NCI-H82 treated with DMSO at 0.1 percent for 48 hours (cell line): ENCODE results near the gene SPG21.
"Not testable (repeated sequence)": the region's sequence is repeated elsewhere in the genome, so short reads cannot be mapped to it uniquely, and the experiment has no call there.

Experiments used
- DNase-seq: peaks from one replicate; lab custom pipeline; 2025; ENCODE audit not compliant: unreplicated experiment; lab: John Stamatoyannopoulos, UW

The SPG21 gene, protein sequence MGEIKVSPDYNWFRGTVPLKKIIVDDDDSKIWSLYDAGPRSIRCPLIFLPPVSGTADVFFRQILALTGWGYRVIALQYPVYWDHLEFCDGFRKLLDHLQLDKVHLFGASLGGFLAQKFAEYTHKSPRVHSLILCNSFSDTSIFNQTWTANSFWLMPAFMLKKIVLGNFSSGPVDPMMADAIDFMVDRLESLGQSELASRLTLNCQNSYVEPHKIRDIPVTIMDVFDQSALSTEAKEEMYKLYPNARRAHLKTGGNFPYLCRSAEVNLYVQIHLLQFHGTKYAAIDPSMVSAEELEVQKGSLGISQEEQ

DNA sequence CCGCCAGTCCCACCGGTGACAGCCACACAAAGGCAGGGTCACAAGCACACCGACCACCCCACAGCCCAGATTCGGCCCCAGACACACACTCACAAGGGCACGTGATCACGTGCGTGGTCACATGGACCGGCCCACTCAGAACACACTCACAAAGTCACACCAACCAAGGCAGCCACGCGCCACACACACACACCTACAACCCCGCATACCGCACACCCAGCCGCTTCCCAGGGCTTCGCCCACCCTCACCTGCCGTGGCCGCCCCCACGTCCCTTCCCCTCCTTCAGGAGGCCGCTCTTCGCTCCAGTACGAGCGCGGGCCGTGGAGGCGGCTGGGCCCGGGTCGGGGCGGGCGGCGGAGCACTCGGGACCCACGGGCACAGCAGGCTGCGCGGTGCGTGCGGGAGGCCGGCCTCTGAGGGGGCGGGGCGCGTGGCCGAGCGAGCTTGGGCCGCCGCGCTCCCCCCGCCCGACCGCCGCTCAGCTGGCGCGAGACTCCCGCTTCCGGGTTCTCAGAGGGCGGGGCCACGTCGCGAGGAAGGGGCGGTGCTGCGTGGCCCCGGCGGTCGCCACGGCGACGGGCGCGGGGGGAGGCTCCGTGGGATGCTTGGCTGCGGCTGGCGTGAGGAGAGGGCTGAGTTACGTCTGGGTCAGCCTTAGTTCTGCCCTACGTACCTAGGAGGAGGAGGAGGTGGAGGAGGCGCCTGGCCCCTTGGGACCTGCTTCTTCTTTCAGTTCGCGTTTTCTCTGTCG, at the start of gene SPG21:
TSS of gene SPG21 (minus strand) at position 499 of the 752 bp plus-strand sequence. CDS start 6,345 bp downstream, outside the sequence.
- DNase-seq = peak; percentile 85

DNA sequence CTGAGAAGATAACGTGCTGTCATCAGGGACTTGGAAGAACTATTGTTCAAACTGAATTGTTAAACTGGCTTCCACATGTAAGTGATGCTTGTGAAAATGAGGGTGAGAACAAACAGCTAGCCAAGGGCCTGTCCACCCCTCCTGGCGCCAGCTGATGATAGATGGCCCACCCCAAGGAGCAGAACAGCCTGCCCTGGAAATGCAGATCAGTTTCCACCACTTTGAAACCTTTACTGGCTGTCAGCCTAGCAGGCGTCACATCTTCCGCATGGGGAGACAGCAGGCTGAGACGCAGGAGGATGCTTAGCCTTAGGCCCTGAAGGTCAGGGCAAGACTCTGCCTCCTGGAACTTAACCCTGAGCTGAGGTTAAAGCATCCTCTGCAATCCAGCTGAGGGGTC, 49.1 kb upstream of the SPG21 start:
- no peak for DNase-seq

DNA sequence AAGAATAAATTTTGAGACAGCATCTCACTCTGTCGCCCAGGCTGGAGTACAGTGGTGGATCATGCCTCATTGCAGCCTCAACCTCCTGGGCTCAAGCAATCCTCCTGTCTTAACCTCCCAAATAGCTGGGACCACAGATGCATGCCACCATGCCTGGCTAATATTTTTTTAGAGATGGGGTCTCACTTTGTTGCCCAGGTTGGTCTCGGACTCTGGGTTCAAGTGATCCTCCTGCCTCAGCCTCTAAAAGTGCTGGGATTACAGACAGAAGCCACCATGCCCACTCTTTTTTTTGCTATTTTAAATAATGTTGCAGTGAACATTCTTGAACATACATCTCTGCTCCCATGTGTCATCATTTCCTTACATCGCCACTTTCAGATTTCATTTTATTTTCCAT, 48.7 kb upstream of the SPG21 start:
- DNase-seq = no peak

DNA sequence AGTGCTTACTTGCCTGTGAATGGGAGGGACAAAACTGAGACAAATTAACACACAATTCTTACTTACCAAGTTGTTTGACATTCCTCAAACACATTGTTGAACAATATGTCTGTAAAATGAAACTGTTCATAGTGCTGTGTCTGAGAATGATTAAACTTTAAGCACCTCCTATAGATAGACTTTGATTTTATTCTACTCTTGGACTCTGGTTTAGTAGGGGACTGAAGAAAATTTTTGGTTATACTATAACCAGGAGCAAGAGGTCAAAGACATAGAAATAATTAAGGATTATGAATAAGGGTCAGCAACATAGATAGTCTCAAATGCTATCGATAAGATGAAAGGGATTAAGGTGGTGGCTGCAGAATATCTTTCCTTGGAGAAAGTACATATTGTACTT, 47.6 kb upstream of the SPG21 start:
- DNase-seq = no peak

DNA sequence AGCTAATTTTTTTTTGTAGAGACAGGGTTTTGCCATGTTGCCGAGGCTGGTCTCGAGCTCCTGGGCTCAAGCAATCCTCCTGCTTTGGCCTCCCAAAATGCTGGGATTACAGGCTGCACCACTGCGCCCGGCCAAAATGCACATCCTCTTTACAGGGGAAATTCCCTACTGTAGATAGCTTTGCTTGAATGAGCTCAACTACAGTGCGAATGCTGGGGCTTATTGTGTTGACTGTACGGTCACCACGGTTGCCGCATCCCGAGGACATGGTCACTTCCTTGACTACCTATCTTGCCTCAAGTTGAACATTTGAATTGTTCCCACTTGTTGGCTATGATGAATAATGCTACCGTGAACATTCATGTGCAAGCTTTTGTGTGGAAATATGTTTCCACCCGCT, 45.0 kb upstream of the SPG21 start:
- no peak for DNase-seq

DNA sequence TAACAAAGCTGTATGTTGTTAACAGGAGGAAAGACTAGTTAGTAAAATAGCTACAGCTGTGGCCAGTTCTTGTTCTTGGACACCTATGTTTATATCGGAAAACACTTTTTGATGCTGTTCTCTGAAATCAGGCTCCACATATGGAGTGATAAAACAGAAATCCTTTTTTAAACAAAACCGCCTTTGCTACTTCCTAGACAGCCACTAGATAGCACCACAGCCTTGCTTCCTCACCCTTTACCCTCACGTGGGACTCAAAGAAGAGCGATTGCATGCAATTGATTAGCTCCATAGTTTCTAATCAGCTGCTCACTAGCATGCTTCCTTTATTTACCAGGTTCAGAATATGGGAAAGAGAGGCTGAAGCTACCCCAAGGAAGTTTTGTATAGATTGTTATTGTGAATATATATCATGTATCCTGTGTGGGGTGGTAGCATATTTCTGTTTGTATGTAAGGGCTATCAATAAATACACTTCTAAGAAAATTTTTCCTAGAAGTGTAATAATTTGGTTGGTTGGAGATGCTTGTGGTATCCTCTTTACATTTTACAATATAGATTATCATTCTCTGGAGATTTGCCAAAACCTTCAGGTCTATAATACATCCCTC, 44.0 kb upstream of the SPG21 start:
- peak; percentile 46 for DNase-seq

DNA sequence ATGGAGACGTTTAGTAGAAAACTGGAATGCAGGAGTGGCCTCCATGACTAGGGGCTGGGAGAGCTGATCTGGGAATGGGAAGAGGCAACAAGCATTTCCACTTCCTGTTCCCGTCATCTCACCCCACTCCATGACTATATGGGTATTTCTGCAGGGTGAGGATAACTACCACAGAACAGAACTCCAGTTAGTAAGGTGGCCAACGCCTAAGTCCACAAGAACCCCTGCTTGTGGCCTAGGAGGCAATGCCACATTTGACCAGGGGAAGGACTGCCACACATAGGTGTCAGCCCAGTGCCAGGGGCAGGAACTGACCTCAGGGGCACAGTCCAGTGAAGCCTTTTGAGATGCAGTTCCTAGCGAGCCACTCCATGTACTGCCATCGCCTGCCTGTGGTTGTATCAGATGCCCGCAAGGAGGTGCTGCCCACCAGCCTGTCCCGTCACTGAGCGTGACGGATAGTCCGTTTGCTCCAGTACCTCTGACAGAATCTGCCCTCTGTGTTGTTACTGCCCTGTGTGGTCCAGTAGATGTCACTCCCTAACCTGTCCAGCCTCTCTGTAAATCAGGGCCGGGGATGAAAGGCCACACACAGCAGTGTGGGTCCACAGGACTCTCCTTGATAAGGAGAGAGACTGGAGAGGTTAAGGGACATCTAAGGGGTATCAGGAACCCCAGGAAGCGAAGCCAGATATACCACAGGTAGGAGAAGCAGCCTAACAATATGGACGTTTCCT, 43.3 kb upstream of the SPG21 start:
- DNase-seq = peak; percentile 77

DNA sequence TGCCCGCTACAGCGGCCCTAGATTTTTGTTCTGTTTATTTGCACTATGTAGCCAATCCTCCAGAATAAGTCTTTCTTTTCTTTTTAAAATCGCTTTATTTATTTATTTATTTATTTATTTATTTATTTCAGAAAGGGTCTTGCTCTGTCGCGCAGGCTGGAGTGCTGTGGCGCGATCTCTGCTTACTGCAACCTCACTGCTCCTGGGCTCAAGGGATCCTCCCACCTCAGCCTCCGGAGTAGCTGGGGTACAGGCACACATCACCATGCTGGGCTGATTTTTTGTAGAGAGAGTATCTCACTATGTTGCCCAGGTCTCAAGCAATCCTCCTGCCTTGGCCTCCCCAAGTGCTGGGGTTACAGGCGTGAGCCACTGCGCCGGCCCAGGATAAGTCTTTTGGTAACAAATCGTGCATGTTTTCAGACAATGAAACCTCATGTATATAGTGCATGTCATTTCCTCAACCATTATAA, 40.1 kb upstream of the SPG21 start:
- DNase-seq = no peak

DNA sequence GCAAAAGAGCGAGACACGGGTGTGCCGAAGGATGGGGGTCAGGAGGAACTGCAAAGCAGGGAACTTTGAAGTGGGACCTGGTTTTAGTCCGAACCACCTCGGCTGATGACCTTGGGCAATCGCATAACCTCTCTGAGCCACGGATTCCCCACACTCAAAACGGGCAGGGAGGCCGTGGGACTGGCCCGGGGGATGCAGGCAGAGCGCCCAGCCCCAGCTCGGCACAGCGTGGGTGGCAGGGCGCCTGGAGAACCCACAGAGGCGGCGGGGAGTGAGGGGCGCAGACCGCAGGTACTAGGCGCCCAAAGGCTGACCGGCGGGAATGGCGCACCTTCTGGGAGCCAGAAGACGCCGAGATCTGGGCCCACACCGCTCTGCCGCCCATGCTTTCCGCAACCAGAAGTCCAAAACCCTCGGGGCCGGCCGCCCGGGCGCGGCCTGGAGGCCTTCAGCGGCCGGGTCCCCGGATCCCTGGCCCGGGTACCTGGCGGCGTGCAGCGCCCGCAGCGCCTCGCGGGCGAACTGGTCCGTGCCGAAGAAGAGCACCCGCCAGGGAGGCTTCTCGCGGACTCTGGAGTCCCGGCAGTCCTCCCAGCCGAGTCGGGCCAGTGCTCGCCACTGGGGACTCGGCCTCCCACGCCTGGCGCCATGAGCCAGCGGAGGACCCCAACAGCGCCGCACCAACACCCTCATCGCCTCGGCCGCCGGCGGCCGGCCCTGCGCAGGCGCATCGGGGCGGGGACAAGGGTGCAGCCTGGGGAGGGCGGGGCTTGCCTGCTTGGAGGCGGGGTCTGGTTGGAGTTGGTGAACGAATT, 39.4 kb upstream of the SPG21 start, which contains the start of gene MTFMT:
TSS of gene MTFMT (minus strand) at position 719 of the 815 bp plus-strand sequence. CDS start at position 693, 26 bp downstream.
- peak; percentile 60 for DNase-seq

DNA sequence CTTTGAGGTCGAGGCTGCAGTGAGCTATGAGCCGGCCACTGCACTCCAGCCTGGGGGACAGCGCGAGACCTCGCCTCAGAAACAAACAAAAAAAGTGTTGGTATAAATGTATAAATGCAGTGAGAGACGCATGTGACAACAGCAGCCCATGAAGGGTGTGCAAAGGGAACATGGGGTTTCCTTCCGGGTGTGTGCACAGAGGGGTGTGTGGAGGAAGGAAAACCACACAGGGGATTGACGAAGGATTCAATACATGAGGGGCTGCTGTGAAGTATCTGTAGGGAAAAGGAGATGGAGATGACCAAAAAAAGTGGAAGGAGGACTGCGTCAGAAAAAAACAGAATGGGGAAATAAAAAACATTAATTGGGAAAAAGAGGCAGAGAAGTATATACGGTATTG, 38.6 kb upstream of the SPG21 start:
- no peak for DNase-seq

DNA sequence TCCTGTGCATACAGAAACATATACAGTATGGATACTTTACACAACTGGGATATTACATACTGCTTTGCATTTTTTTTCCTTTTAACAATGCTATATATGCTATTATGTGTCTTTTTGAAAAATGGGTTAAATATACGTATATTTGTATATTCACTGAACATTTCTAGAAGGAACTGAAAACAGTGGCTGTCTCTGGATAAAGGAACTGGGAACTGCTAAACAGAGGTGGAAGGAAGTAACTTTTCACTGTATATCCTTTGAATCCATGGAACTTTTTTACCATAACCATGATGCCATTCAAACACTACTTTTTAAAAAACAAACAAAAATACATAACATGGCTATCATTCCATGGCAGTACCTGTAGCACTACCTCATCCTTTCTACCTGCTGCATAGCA, 37.9 kb upstream of the SPG21 start:
- DNase-seq = no peak

DNA sequence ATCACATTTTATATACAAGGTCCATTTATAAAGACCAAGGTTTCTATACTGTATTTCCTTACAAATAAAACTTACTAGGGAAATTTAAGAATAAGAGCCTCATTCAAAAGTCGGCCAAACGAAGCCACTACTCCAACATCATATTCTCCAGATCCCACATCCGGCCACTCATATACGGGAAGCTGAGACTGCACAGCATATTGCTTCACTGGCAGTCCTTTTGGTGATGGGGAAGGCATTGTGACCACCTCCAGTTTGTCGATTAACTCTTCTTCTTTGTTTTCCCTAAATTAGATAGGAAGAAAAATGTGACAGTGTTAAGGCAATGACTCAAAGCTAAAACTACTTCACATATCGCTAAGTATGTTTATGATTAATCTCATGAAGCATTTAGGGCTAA, 37.0 kb upstream of the SPG21 start:
- DNase-seq = no peak

DNA sequence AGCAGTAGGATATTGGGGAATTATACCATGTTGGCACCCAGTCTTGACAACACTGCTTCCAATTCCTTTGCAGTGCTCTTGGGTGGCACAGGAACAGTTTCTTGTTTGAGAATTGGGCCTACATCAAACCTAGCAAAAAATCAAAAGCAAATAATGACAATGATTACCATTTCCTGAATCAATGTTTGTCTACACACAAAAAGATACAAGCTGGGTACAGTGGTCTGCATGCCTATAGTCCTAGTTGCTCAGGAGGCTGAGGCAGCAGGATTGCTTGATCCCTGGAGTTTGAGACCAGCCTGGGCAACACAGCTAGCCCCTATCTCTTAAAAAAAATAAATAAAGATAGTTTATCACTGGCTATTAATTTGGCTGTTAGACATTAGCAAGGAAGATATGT, 31.8 kb upstream of the SPG21 start:
- DNase-seq = no peak

DNA sequence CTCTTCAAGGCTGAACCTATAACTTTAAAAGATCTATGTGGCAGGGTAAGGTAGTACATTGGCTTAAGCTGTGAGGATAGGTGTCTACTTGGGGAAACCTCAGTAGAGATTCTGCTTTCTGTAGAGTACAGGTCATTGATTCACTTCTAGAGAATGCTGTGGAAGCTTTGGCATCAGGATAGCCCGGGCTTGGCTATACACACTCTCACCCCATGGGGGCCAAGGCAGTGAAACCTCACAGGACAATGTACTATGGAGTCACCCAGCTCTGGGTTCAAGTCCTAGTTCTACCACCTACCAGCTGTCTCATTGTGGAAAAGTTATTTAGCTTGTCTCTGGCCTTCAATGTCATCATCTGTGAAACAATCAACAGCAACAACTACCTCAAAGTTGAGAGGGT, 30.7 kb upstream of the SPG21 start:
- DNase-seq = no peak

DNA sequence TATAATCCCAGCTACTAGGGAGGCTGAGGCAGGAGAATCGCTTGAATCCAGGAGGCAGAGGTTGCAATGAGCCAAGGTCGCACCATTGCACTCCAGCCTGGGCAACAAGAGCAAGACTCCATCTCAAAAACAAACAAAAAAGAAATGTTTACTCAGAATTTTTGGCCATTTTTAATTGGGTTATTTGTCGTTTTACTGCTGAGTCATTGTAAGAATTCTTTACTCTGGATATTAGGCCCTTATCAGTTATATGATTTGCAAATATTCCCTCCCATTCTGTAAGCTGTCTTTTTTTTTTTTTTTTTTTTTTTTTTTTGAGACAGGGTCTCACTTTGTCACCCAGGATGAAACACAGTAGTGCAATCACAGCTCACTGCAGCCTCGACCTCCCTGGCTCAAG, 21.5 kb upstream of the SPG21 start:
- DNase-seq = not testable (repeated sequence)

DNA sequence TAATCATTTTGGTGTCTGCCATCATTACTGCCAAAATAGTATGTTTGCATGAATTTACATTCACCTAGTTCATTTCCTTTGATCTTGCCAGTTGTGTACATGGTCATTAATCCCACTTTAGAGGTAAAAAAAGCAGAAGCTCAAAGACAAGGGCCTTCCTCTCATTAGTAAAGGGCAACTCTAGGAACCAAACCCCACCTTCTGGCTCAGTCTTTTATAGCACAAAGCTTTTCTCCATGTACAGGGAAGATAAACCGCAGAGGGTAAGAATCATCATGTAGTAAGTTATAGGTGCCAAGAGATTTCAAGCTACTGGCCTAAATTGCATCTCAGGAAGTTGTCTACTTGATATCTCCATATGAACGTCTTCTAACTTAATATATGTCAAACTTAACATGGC, 19.3 kb upstream of the SPG21 start:
- DNase-seq = no peak

DNA sequence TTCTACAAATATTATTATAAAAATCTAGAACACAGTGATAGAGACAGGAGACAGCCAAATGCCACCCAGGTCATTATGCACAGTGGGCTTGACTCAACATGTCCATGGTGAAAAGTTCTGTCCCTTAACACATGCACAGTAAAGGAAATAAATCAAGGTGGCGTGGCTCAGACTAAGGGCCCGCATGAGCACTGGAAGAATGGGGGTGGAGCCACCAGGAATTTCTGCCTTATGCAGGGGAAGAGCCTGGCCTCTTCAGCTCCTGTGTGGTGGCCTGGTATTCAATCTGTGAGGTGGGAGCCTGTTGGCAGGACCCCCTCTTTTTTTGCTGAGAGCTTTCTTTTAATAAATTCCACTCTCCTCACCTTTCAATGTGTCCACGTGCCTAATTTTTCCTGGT, 17.2 kb upstream of the SPG21 start:
- no peak for DNase-seq

DNA sequence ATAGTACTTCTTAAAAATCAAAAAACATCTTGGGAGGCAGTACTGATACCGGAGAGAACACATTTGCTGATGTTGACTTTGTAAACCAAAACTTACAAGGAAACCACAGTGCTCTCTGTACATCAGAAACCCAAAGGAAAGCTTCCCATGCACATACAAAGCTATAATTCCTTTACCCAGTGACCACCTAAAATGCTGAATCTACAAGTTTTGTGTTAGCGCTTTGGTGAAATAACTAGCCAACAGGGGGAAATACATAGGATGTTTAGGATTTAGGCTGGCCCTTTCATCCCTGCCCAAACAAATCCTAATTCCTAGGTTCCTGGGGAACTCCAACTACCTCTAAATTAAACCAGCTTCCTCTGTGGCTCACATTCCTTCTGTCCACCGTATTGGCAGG, 15.3 kb upstream of the SPG21 start:
- no peak for DNase-seq

DNA sequence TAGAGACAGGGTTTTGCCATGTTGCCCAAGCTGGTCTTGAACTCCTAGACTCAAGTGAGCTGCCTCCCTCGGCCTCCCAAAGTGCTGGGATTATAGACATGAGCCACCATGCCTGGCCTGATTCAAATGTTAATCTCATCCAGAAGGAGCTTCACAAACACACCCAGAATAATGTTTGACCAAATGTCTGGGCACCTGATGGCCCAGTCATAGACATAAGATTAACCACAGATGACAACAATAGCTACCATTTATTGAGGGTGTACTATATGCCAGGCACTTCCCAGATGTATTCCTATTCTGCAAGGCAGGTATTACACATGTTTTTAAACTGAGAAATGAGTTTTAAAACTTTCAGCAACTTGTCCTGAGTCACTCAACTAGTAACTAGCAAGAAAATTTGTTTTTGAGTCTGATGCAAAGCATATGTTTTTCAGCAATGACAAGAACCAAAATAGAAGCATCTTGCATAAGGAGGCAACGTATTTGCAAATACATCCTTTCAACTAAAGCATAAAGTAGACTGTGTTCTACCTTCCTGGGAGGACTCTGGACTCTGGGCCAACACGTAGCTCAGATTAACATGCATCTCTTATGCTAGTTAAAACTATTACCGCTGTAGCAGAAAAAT, 8.1 kb upstream of the SPG21 start:
- DNase-seq = no peak

DNA sequence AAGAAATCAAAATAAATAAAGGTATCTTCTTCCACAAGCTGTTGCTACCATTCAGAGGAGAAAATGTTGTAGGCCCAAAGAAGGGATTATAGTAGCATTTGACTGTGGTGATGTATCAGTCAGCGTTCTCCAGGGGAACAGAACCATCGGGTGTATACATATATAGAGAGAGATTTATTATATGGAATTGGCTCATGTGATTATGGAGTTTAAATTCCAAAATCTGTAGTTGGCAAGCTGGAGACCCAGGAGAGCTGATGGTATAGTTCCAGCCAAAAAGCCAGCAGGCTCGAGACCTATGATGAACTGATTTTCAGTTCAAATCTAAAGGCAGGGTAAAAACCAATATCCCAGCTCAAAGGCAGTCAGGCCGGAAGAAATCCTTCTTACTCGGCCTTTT, 7.4 kb upstream of the SPG21 start:
- no peak for DNase-seq
